ENCODE measurements around the gene TAOK1.
"Not testable (repeated sequence)": the region's sequence is repeated elsewhere in the genome, so short reads cannot be mapped to it uniquely, and the experiment has no call there.

TAOK1 gene

DNA sequence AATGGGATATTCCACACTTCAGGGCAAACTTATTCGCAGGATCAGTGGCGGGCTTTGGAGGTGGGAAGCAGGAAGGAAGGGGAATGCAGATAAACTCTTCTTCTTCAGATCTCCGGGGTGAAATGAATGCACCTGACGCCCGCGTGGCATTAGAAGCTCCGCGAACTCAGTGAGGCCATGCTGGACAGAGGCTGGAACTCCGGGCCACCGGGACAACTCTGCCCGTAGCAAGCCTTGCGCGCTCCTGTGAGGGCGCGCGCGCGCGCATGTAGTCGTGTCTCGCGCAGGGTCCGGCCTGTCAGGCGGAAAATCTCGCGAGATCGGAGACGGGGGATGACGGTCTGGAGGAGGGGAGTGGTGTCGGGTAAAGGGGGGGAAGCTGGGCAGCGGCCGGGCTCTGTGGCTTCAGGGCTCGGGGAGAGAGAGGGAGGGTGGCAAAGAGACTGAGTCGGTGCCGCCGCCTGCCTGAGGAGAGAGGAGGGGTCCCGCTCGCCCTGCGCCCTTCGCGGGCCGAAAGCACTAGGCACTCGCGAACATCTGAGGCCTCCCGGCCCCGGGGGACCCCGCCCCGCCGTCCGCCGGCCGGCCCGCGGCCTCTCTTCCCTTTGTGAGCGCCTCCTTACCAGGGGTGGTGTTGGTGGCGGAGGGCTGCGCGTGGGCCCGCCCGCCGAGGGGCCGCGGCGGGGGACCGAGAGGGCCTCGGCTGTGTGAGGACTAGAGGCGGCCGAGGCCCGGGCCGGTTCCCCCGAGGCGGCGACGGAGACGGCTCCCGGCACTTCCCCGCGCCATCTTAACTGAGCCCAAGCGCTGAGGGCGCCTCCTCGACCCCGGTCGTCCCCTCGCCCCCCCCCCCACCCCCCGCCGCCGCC, at the start of gene TAOK1:
TAOK1 (plus strand) TSS at position 382 of the 869 bp plus-strand sequence. CDS start 61,186 bp downstream, outside the sequence.
- DNase-seq = peak; percentile 97

GRCh38 chr17:29341726-29342125, 48.4 kb upstream of the TAOK1 start:
- no peak for DNase-seq

DNA sequence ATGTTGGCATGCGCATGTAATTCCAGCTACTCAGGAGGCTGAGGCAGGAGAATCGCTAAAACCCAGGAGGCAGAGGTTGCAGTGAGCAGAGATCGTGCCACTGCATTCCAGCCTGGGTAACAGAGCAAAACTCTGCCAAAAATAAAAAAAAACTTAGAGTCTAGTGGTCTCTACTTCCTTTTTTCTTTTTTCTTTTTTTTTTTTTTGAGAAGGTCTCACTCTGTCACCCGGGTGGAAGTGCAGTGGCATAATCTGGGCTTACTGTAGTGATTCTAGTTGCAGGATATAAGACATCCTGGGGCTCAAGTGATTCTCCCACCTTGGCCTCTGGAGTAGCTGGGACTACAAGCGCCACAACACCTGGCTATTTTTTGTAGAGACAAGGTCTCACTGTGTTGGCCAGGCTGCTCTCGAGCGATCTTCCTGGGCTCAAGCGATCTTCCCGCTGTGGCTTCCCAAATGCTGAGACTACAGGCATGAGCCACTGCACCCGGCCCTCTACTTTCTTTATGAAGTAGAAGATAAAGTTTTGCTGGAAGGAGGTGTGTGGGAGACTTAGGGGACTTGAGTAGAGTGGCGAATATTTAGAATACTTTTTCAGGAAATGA, 47.9 kb upstream of the TAOK1 start:
- DNase-seq = no peak

- DNase-seq = no peak
Measured at GRCh38 chr17:29344201-29344856, 45.8 kb upstream of the TAOK1 start.

DNA sequence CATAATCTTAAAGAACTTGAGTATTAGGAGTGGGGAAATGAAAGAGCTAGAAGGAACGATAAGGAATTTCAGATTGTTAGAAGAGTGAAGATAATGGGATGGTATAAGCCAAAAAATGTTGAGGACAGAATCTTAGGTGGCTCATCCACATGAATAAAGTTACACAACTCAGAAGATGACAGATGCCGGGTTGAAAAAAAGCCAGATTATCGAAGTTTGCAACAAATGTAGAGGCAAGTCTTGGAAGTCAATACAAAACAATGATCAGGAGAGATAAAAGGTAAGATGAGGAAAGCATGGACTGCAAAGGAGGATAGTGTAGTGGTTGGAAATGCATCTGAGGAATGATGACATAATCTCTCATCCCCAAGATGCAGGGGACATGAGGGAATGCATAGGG, 45.1 kb upstream of the TAOK1 start:
- no peak for DNase-seq

DNA sequence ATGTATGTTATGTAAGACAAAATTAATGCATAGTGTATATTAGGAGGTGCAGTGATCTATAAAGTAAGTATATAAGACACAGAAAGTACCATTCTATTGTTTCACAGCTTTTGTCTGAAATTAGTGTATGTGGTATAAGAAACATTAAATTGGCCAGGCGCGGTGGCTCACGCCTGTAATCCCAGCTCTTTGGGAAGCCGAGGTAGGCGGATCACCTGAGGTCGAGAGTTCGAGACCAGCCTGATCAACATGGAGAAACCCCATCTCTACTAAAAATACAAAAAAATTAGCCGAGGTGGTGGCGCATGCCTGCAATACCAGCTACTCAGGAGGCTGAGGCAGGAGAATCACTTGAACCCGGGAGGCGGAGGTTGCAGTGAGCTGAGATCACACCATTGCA, 44.7 kb upstream of the TAOK1 start:
- DNase-seq = not testable (repeated sequence)

- DNase-seq = no peak
Measured at GRCh38 chr17:29346462-29346861, 43.7 kb upstream of the TAOK1 start.

DNA sequence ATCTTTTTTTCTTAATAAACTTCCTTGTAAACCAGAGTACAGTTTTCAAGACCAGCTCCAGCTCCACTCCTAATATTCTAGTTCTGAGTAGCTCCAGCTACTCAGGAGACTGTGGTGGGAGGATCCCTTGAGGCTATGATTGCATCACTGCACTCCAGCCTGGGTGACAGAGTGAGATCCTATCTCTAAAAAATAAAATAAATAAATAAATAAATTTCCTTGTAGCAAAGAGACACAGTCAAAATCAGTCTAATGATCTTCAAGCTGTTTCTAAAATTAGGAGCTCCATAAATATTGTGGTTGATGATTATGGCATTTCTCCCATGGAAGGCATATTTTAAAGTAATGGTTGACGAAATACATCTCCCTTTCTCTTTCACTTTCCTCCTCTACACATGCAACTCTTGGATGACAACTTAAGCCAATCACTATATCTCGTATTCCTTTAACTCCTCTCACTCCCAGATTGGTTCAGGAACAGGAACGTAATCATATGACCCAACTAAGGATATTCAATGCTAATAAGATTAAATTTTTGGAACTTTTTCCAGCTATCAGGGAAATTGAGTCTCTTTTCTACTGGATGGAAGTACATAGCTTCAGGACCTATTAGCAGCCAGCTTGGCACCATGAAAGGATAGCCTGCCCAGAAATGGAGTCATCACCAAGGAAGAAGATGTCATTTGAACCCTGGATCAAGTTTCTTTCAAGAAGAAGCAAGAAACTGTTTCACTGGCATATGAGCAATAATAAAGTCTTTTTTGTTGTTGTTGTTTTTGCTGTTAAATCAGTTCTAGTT, 42.1 kb upstream of the TAOK1 start:
- DNase-seq = no peak

DNA sequence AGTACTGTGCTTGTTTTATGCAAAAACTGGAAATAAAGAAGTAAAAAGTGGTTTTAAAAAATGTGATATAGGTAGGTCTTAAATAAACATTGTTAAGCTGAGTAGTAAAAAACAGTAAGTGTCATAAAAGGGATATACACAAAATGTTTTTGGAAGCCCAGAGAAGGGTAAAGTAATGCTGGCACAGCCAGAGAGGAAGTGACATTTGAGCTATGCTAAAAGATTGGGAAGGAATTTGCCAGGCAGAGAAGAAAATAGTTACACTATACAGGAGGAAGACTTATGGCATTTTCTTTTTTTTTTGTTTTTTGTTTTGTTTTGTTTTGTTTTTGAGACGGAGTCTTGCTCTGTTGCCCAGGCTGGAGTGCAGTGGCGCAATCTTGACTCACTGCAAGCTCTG, 40.8 kb upstream of the TAOK1 start:
- DNase-seq = no peak

DNA sequence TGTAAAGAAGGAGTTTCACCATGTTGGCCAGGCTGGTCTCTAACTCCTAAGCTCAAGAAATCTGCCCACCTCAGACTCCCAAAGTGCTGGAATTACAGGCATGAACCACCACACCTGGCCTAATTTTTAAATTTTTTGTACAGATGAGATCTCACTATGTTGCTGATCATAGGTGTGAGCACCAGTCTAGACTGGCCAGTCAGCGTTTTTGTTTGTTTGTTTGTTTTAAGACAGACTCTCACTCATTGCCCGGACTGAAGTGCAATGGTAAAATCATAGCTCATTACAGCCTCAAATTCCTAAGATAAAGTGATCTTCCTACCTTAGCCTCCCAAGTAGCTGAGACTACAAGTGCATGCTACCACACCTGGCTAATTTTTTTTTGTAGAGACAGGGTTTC, 38.0 kb upstream of the TAOK1 start:
- DNase-seq = no peak

DNA sequence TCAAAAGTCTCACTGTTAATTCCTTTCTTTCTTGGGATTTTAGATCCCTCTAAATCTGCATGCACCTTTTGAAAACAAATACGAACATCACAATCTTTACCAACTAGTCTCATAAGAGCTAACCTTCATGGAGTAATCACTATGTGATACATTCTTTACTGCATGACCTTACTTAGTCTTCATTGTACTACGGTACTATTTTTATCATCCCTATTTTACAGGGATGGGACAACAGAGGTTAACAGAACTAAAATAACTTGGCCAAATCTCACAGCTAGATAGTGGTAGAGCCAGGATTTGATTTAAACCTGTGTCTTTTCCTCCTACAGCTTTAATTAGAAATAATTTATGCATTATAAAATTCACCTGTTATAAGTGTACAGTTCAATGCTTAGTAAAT, 32.9 kb upstream of the TAOK1 start:
- DNase-seq = no peak

DNA sequence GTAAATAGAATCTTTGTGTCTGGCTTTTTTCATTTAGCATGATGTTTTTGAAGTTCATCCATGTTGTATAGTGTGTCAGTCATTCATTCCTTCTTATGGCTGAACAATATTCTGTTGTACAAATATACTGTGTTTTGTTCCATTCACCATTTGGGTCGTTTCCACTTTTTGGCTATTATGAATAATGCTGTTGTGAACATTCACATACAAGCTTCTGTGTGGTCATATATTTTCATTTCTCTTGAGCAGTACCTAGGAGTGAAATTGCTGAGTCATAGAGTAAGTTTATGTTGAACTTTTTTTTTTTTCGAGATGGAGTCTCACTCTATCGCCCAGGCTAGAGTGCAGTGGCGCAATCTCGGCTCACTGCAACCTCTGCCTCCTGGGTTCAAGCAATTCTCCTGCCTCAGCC, 32.3 kb upstream of the TAOK1 start:
- no peak for DNase-seq

DNA sequence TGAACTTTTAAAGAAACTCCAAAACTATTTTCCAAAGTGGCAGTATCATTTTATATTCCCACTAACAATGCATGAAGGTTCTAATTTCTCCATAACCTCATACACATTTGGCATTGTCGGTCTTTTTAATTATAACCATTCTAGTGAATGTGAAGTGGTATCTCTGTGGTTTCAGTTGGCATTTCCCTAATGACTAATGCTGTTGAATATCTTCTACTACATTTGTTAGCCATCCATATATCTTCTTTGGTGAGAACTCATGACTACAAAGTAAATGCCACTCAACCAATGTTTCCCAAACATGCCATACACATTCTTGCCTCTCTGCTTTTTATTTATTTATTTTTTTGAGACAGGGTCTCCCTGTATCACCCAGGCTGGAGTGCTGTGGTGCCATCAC, 31.7 kb upstream of the TAOK1 start:
- DNase-seq = no peak

DNA sequence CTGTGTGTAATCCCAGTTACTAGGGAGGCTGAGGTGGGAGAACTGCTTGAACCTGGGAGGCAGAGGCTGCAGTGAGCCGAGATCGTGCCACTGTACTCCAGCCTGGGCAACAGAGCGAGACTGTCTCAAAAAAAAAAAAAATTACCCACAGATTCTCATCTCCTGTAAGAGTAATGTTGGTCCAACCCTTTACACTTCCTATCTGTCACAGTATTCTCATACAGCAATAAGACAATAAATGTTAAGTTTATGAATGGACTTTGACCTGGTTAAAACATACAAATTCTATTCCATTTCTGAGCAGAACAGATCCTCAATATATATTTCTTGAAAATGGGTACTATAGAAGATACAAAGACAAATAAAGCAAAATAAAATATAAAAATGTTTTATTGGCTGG, 30.4 kb upstream of the TAOK1 start:
- no peak for DNase-seq

DNA sequence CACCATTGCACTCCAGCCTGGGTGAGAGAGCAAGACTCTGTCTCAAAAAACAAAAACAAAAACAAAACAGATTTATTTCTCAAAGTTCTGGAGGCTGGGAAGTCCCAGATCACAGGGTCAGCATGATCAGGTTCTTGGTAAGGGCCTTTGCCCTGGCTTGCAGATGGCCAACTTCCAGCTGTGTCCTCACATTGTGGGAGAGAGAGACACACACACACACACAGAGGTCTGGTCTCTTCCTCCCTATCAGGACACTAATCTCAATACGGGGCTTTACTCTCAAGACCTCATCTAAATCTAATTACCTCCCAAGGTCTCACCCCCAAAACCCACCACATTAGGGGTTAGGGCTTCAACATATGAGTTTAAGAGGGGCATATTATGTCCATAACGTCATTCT, 26.4 kb upstream of the TAOK1 start:
- no peak for DNase-seq

DNA sequence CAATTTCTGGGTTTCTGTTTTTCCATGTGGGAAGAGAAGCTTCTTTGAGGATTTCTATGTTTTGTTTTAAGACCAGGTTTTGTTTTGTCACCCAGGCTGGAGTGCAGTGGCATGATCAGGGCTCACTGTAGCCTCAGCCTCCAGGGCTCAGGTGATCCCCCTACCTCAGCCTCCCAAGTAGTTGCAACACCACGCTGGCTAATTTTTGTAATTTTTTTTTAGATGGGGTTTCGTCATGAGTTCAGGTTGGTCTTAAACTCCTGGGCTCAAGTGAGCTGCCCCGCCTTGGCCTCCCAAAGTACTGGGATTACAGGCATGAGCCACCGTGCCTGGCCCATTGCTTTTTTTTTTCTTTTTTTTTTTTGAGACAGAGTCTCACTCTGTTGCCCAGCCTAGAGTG, 25.5 kb upstream of the TAOK1 start:
- no peak for DNase-seq

DNA sequence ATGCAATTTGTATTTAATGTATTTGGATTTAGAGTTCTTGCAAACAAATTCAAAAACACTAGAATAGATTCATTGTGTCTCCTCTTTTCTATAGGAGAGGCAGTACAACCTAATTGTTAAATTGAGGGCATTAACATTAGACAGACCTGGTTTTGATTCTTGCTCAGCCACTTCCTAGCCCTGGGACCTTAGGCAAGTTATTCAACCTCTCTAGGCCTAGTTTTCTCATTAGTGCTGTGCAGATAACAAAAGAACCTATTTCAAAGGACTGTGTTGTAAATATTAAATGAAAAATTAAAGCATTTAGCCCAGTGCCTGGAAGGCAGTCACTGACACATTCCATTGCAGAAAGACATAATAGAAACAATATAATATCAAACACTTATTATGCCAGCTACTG, 22.0 kb upstream of the TAOK1 start:
- no peak for DNase-seq

DNA sequence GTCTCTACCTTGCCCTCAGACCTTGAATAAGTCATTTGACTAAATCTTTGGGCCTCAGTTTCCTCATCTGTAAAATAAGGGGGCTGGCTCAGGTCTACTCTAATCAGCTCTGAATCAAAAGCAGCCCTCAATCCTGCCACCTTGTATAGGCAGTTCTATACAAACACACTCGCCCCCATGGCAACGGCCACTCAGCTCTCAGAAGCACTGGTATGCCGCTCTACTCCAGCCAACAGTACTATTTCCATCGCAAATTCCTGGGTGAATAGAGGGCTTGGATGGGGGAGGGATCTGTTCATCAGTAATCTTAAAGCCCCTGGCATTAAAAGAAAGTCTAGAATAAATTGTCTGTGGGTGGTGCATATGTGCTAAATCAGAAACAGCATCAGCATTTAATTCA, 21.2 kb upstream of the TAOK1 start:
- no peak for DNase-seq

DNA sequence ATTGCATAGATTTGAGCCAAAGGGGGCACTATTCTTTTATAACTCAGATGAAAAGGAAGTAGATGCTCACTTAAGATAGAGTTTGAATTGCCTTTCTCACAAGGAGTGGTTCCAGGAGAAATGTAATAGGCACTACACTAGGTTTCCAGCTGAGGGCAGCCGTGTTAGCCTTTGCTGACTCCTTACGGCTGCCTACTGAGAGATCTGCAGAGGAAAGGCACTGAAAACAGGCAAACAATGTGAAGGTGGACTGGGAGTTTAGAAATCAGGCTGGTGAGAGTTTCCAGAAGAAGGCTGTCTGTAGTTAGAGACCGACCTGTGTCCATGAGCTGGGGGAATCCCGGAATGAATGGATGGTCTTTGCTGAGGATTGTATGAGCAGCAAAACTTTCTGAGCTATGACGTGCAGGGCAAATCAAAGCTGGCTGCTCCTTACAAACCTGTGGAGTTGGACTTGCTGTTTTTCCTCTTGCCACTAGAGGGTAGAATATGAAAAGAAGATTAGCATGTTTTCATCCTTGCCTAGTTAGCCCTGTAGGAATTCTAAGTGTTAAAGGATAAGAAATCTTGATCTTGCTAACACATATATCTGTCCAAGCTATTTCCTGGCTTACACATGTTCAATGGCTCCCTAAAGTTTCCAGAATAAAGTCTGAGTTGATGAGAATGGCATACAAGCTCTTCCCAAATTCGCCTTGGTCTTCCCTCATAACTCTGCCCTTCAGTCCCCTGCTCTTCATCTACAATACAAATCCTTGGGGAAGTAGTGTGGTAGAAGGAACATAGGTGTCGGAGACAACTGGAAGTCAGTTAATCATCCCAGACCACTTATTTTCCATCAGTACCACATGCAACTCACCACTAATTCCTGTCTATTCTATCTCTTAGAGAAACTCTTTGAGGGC, 20.1 kb upstream of the TAOK1 start:
- DNase-seq = peak; percentile 58

DNA sequence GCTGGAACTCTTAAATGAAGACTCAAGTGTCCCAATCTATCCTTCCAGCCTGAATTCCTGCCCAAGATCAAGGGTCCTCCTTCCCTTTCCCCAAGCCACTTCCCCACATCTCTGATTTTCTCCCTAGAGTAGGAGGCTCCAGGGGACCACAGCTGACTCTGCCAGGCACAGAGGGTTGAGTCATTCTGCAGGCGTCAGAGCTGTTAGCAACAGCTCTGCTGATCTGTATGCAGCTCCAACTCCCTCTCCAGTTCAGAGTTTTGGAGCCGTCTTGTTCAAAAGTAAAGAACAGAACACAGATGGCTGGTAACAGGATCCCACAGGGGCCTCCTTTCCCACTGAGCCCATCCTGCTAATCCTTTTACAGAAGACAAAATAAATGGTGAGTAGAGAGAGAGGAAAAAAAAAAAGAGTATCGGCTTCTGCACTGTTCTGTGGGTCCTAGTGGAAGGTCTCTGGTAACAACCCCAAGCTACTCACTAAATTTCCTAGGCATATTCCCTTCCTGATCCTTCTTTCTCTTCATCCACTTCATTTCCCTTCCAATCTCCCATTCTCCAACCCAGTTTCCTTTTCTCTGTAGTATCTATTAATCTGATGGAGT, 13.4 kb upstream of the TAOK1 start:
- no peak for DNase-seq

- no peak for DNase-seq
Measured at GRCh38 chr17:29378500-29378899, 11.7 kb upstream of the TAOK1 start.

All from COR-L47 (cell line).